Body of pancreas (tissue), 4 donors: ENCODE results near the gene HLA-DPB1. TPM values are rescaled to one million over a fixed set of nuclear protein-coding genes. Genes with fewer than 3 reads are reported as not detected.

Experiments
- ATAC-seq: fragments of 150-250 bp; one replicate; pipeline ENCODE4 v1.9.1; 2016
- DNase-seq, 4 donors: peaks; one replicate each; pipeline ENCODE4 v3.0.0-alpha.2; 2019
- H3K27ac ChIP-seq, 4 donors: fragments of 200-600 bp; sonication (generic); 1 replicate in 3 of 4; 2 replicates in 1 of 4; pipeline versions ENCODE4 v1.5.1 to v1.6.1; 2016 to 2019; ENCODE audit warnings: mild to moderate bottlenecking in 1 of 4, mixed read lengths in 1 of 4, moderate library complexity in 1 of 4
- H3K27me3 ChIP-seq, 2 donors: fragments of 200-600 bp; sonication (generic); one replicate each; pipeline ENCODE4 v1.6.0; 2016; ENCODE audit warnings: mild to moderate bottlenecking in 1 of 2
- H3K36me3 ChIP-seq, 2 donors: fragments of 200-600 bp; sonication (generic); replicated peaks in 1 of 2; 2 replicates each; pipeline ENCODE4 v1.5.1; 2016; ENCODE audit warnings: low read depth in 2 of 2; ENCODE audit not compliant: insufficient read depth in 1 of 2
- H3K4me1 ChIP-seq: fragments of 200-600 bp; sonication (generic); one replicate; pipeline ENCODE4 v1.6.0; 2016
- H3K4me3 ChIP-seq, 2 donors: fragments of 200-600 bp; sonication (generic); 1 replicate in 1 of 2; 2 replicates in 1 of 2; pipeline ENCODE4 v1.5.1; 2016 to 2019
- H3K9me3 ChIP-seq, 3 donors: fragments of 200-600 bp; sonication (generic); 1 replicate in 2 of 3; 2 replicates in 1 of 3; pipeline ENCODE4 v1.5.1; 2016
- POLR2A ChIP-seq, 3 donors: fragments of 450-650 bp; IDR thresholded peaks; one replicate each; pipeline ENCODE4 v1.6.1; 2016; ENCODE audit warnings: antibody characterized with exemption in 3 of 3, mild to moderate bottlenecking in 2 of 3
- WGBS, 2 donors: methylation state at CpG; one replicate each; pipeline ENCODE4 v1.1.5; 2017; 5-methylcytosine and 5-hydroxymethylcytosine counted together
- intact Hi-C: fragments of 100-400 bp; cut with DNase I; formaldehyde crosslinking; loops from one replicate; pipeline ENCODE4 v1.15.1; 2023
- total RNA-seq, 2 donors: library from RNA; depleted of rRNA; stranded (reverse); fragments of >200 nt; gene quantifications; one replicate each; pipeline ENCODE4 v1.1.0, GENCODE V29; 2016
- TF ChIP-seq, protein P1 (sequence below), 7 experiments: fragments of 450-650 bp in 4 of 7; fragments of 200-600 bp in 3 of 7; sonication (generic) in 3 of 7; IDR thresholded peaks; one replicate each; pipeline ENCODE4 v1.5.1; 2016 to 2019; ENCODE audit warnings: antibody characterized with exemption in 7 of 7

Gene HLA-DPB1
- total RNA-seq, 2 donors from 2014 or later, result 41.2 to 52.4 TPM

DNA sequence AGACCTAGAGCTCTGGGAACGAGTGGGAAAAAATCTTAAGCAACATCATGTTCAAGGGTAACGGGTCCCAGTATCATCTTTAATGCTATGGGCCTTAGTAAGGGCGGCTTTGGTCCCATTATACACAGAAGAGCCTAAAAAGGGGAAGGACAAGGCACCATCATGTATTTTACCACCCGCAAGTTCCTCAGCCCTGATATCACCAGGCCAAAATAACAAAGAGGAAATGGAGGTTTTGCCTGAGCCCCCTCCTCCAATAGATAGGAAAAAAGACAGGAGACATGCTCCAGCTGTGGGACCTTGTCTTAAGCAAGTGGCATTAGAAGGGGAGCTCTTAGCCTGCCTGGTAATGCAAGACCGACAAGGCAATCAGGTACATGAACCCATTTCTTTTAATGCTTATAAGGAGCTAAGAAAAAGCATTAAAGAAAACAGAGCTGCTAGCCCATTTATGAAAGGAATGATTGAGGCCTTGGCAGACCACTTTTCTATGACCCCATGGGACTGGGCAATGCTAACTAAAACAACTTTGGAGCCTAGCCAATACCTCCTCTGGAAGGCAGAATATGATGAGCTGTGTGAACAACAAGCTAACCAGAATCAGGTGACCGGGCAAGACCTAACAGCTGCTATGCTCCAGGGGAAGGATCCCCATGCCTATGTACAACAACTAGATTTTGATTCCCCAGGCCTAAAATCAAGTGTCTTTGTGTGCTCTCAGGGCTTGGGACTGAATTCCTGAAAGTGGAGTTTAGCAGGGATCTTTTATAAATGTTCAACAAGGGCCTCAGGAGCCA, 25.6 kb upstream of the HLA-DPB1 start:
- no peak for DNase-seq
- TF ChIP-seq POLR2A (IDR thresholded peaks at IDR 0.05), result no peak
- TF ChIP-seq, protein P1, sequence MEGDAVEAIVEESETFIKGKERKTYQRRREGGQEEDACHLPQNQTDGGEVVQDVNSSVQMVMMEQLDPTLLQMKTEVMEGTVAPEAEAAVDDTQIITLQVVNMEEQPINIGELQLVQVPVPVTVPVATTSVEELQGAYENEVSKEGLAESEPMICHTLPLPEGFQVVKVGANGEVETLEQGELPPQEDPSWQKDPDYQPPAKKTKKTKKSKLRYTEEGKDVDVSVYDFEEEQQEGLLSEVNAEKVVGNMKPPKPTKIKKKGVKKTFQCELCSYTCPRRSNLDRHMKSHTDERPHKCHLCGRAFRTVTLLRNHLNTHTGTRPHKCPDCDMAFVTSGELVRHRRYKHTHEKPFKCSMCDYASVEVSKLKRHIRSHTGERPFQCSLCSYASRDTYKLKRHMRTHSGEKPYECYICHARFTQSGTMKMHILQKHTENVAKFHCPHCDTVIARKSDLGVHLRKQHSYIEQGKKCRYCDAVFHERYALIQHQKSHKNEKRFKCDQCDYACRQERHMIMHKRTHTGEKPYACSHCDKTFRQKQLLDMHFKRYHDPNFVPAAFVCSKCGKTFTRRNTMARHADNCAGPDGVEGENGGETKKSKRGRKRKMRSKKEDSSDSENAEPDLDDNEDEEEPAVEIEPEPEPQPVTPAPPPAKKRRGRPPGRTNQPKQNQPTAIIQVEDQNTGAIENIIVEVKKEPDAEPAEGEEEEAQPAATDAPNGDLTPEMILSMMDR (IDR thresholded peaks at IDR 0.05), result no peak

DNA sequence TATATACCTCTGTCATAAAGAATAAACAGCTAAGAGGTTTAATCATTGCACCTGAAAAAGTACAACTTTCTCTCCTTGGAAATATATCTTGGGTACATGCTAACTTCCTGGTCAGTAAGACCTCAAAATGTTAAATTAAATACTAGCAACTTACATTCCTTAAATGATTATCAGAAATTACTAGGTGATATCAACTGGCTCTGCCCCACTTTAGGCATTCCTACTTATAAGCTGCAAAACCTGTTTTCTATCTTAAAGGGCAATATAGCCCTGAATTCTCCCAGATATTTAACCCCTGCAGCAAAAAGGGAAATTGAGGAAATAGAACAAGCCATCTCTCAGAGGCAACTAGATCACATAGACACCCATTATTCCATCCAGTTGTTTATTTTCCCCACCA, 23.2 kb upstream of the HLA-DPB1 start:
- peak; percentile 66 for ATAC-seq
- intact Hi-C loops, result no loop called here
- Histone ChIP-seq H3K4me3 (no peak overlapping the region), H3K4me1 (no peaks in the 10 kb centered on the region), H3K27me3 (no peaks in the 10 kb centered on the region), H3K9me3 (no peaks in the 10 kb centered on the region), H3K36me3 (no peaks in the 10 kb centered on the region), H3K27ac (peak overlapping the region in 3 of 4 donors; percentile 8 to 45 (median 19))
- TF ChIP-seq, protein P1 (IDR thresholded peaks at IDR 0.05), result no peak
- TF ChIP-seq POLR2A (IDR thresholded peaks at IDR 0.05), result no peak
- no peak for DNase-seq

More for the DNA sequence above, 25.6 kb upstream of the HLA-DPB1 start:
- H3K36me3 ChIP-seq, result no peaks in the 10 kb centered on the region
- intact Hi-C loops, result no loop called here
- H3K4me3 ChIP-seq, result no peak overlapping the region
- WGBS, 2 donors, result 61 to 75% methylated on average over 5 to 6 of the region's 6 CpGs
- ATAC-seq, result no peak
- no peak overlapping the region for H3K27ac ChIP-seq
- no peaks in the 10 kb centered on the region for H3K9me3 ChIP-seq
- no peaks in the 10 kb centered on the region for H3K27me3 ChIP-seq
- H3K4me1 ChIP-seq, result no peaks in the 10 kb centered on the region

DNA sequence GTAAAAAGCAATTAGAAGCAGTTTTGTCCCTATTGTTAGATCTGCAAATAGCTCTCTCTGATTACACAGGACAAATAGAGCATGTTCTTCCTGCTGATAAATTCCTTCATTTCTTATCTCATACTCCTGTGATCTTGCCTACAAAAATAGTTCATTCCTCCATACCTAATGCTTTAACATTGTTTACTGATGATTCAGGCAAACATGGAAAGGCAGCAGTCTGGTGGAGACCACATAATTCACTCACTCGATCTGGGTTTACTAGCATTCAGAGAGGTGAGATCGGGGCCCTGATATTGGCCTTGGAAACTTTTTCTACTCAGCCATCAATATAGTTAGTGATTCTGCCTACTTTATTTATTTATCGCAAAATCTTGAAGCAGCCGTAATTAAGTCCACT, 22.6 kb upstream of the HLA-DPB1 start:
- DNase-seq (no peak), ATAC-seq (peak; percentile 56)
- H3K4me1 ChIP-seq, result no peaks in the 10 kb centered on the region
- H3K36me3 ChIP-seq, result no peaks in the 10 kb centered on the region
- H3K27me3 ChIP-seq, result no peaks in the 10 kb centered on the region
- H3K9me3 ChIP-seq, result no peaks in the 10 kb centered on the region
- TF ChIP-seq, protein P1 (IDR thresholded peaks at IDR 0.05), result no peak
- intact Hi-C loops, result no loop called here
- 22% methylated on average over 4 of the region's 4 CpGs for WGBS, 2 donors
- H3K4me3 ChIP-seq, result no peak overlapping the region
- H3K27ac ChIP-seq, result peak overlapping the region in 3 of 4 donors; percentile 8 to 44 (median 19)

DNA sequence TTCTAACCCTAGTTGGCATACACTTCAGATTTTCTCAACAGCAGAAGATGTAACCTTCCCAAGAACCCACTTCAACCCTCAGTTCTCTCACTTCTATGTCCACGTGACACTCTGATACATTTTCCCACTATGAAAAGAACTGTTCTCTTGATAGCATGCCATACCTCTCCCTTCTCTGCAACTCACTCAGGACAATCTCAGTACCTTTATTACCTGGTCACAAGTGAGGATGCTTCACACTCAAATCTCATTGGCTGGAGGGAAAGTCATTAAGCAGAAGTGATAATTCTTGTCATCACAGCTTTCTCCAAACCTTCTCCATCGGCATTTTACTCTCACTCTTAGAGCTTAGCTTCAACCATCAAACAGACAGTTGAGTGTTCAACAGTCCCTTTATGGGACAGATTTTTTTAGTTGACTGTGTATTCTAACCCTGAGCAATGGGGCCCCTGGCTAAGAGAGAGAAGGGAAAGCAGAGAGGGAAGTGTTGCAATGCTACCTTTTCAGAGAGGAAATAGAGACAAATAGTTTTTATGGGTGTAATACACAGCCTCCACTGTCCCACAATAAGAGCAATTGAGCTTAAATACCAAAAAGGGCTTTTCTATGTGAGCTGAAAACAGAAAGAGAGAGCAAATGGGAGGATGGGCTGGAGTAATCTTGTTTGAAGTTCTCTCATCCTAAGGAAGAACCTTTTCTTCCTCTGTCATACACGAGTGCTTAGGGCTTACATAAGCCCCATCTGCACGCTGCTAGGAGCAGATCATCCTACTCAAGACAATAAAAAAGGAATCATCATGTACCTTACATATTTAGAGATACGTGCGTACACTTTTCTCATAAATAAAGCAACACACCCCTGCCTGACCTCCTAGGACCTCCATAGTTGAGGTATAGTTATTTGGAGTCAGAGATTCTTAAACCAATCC, 18.3 kb upstream of the HLA-DPB1 start:
- Histone ChIP-seq H3K27ac (no peak overlapping the region), H3K27me3 (no peaks in the 10 kb centered on the region), H3K4me3 (no peak overlapping the region), H3K4me1 (no peaks in the 10 kb centered on the region), H3K36me3 (no peaks in the 10 kb centered on the region), H3K9me3 (no peaks in the 10 kb centered on the region)
- 56 to 64% methylated on average over 6 of the region's 6 CpGs for WGBS, 2 donors
- no peak for ATAC-seq
- intact Hi-C loops, result no loop called here
- TF ChIP-seq, protein P1 (IDR thresholded peaks at IDR 0.05), result no peak
- TF ChIP-seq POLR2A (IDR thresholded peaks at IDR 0.05), result no peak
- DNase-seq, result no peak
